H1 (cell line): ENCODE results near the gene ZNF358. TPM values are rescaled to one million over a fixed set of nuclear protein-coding genes. Genes with fewer than 3 reads are reported as not detected.

Source experiments
- CTCF ChIA-PET: fragments of 300-600 bp; sonication (Branson Sonifier 250); formaldehyde crosslinking; loops from one replicate; lab custom pipeline; 2021; ENCODE audit not compliant: partially characterized antibody; lab: Charles Lee
- POLR2A ChIA-PET: fragments of 300-600 bp; sonication (Branson Sonifier 250); formaldehyde crosslinking; loops from one replicate; lab custom pipeline; 2021; ENCODE audit warnings: inconsistent platforms; ENCODE audit not compliant: partially characterized antibody; lab: Charles Lee
- DNase-seq, 2 experiments: peaks; one replicate each; pipeline versions ENCODE4 v3.0.0 to v3.0.0-alpha.2; 2010 to 2022; ENCODE audit warnings: low spot score in 2 of 2, low read depth in 1 of 2, mixed read lengths in 1 of 2
- FAIRE-seq: peaks from 2 replicates; lab custom pipeline; 2011; peaks lifted over from hg19 to GRCh38; lab: Jason Lieb, UNC
- H2AFZ ChIP-seq: 2 replicates; pipeline ENCODE4 v1.8.1; 2012; ENCODE audit warnings: low read length, inconsistent platforms
- H2AK5ac ChIP-seq: 2 replicates; pipeline ENCODE4 v1.6.1; 2013; ENCODE audit warnings: low read depth, low read length
- H2BK120ac ChIP-seq: replicated peaks from 2 replicates; pipeline ENCODE3; 2013; ENCODE audit warnings: low read depth, low read length, inconsistent platforms
- H2BK12ac ChIP-seq: 2 replicates; pipeline ENCODE4 v1.6.1; 2013; ENCODE audit warnings: low read depth, low read length
- H2BK15ac ChIP-seq: 2 replicates; pipeline ENCODE4 v1.6.1; 2013; ENCODE audit warnings: low read length
- H2BK20ac ChIP-seq: 2 replicates; pipeline ENCODE4 v1.6.1; 2013; ENCODE audit warnings: low read length
- H2BK5ac ChIP-seq: 2 replicates; pipeline ENCODE4 v1.6.1; 2013; ENCODE audit warnings: low read depth, low read length
- H3K14ac ChIP-seq: 2 replicates; pipeline ENCODE4 v1.6.1; 2013; ENCODE audit warnings: inconsistent platforms; ENCODE audit not compliant: insufficient read length
- H3K18ac ChIP-seq: 2 replicates; pipeline ENCODE4 v1.6.1; 2013; ENCODE audit warnings: low read length; ENCODE audit errors: extremely low read depth
- H3K23ac ChIP-seq: 2 replicates; pipeline ENCODE4 v1.6.1; 2013; ENCODE audit warnings: inconsistent platforms; ENCODE audit not compliant: insufficient read length
- H3K23me2 ChIP-seq: 2 replicates; pipeline ENCODE4 v1.6.1; 2013; ENCODE audit warnings: low read depth, low read length
- H3K27ac ChIP-seq: 2 replicates; pipeline ENCODE4 v1.6.1; 2011; ENCODE audit warnings: low read depth, low read length, inconsistent platforms
- H3K27me3 ChIP-seq, 4 experiments: replicated peaks in 1 of 4; 1 replicate in 1 of 4; 2 replicates in 3 of 4; pipeline versions ENCODE4 v1.6.1 to v1.8.1; 2011 to 2013; ENCODE audit warnings: low read length in 3 of 4, mild to moderate bottlenecking in 3 of 4, inconsistent platforms in 2 of 4, mixed read lengths in 2 of 4, moderate library complexity in 1 of 4; ENCODE audit not compliant: control insufficient read depth in 3 of 4, insufficient read depth in 3 of 4; ENCODE audit errors: extremely low read depth in 1 of 4
- H3K36me3 ChIP-seq, 4 experiments: 2 replicates each; pipeline versions ENCODE4 v1.6.1 to v1.8.1; 2011 to 2013; ENCODE audit warnings: mild to moderate bottlenecking in 4 of 4, low read length in 3 of 4, moderate library complexity in 2 of 4, control low read depth in 1 of 4, inconsistent platforms in 1 of 4; ENCODE audit not compliant: insufficient read depth in 4 of 4, control insufficient read depth in 2 of 4
- H3K4ac ChIP-seq: replicated peaks from 2 replicates; pipeline ENCODE3; 2013; ENCODE audit warnings: low read length, low read depth, mixed read lengths, inconsistent platforms; ENCODE audit not compliant: insufficient read length
- H3K4me1 ChIP-seq, 4 experiments: replicated peaks in 1 of 4; 1 replicate in 1 of 4; 2 replicates in 3 of 4; pipeline versions ENCODE4 v1.6.1 to v1.8.1; 2011 to 2013; ENCODE audit warnings: low read length in 3 of 4, inconsistent platforms in 2 of 4, mixed read lengths in 1 of 4; ENCODE audit not compliant: insufficient read depth in 4 of 4, control insufficient read depth in 3 of 4
- H3K4me2 ChIP-seq, 2 experiments: 2 replicates each; pipeline versions ENCODE4 v1.6.1 to v1.8.1; 2011 to 2013; ENCODE audit warnings: low read depth in 2 of 2, low read length in 2 of 2, control low read depth in 1 of 2, inconsistent platforms in 1 of 2, mild to moderate bottlenecking in 1 of 2; ENCODE audit not compliant: insufficient read depth in 1 of 2
- H3K4me3 ChIP-seq, 4 experiments: fragments of 200-600, 300-600 bp in 1 of 4; sonication (generic), shearing (Covaris generic), sonication (Bioruptor Twin) in 1 of 4; 2 replicates each; pipeline versions ENCODE4 v1.5.1 to v1.8.1; 2011 to 2016; ENCODE audit warnings: low read length in 4 of 4, low read depth in 3 of 4, control low read depth in 2 of 4, inconsistent platforms in 2 of 4, mild to moderate bottlenecking in 2 of 4, mixed read lengths in 1 of 4, moderate library complexity in 1 of 4; ENCODE audit not compliant: insufficient read depth in 2 of 4; ENCODE audit errors: extremely low read depth in 1 of 4
- H3K56ac ChIP-seq: replicated peaks from 2 replicates; pipeline ENCODE3; 2013; ENCODE audit warnings: low read depth, mild to moderate bottlenecking, mixed read lengths, low read length, inconsistent platforms; ENCODE audit not compliant: insufficient read length
- H3K79me1 ChIP-seq: 2 replicates; pipeline ENCODE4 v1.6.1; 2013; ENCODE audit warnings: low read depth, low read length, control low read depth
- H3K79me2 ChIP-seq, 2 experiments: 2 replicates each; pipeline versions ENCODE4 v1.6.1 to v1.8.1; 2012 to 2013; ENCODE audit warnings: low read length in 2 of 2, mild to moderate bottlenecking in 2 of 2, inconsistent platforms in 1 of 2; ENCODE audit not compliant: insufficient read depth in 2 of 2, control insufficient read depth in 1 of 2
- H3K9ac ChIP-seq, 4 experiments: replicated peaks in 1 of 4; 1 replicate in 1 of 4; 2 replicates in 3 of 4; pipeline versions ENCODE4 v1.6.1 to v1.8.1; 2011 to 2013; ENCODE audit warnings: low read depth in 3 of 4, low read length in 3 of 4, control low read depth in 2 of 4, mild to moderate bottlenecking in 2 of 4, moderate library complexity in 2 of 4, inconsistent platforms in 1 of 4; ENCODE audit errors: extremely low read depth in 1 of 4
- H3K9me3 ChIP-seq, 2 experiments: 2 replicates each; pipeline versions ENCODE4 v1.6.1 to v1.8.1; 2012 to 2013; ENCODE audit warnings: mild to moderate bottlenecking in 2 of 2, moderate library complexity in 2 of 2, control low read depth in 1 of 2, inconsistent platforms in 1 of 2, low read depth in 1 of 2, low read length in 1 of 2, mixed read lengths in 1 of 2; ENCODE audit not compliant: insufficient read depth in 2 of 2
- H4K20me1 ChIP-seq, 2 experiments: replicated peaks in 1 of 2; 2 replicates each; pipeline versions ENCODE3 to v1.8.1; 2011 to 2013; ENCODE audit warnings: inconsistent platforms in 2 of 2, low read length in 2 of 2, mild to moderate bottlenecking in 1 of 2; ENCODE audit not compliant: insufficient read depth in 2 of 2, control insufficient read depth in 1 of 2
- H4K5ac ChIP-seq: 2 replicates; pipeline ENCODE4 v1.6.1; 2013; ENCODE audit warnings: low read length, low read depth, mixed read lengths, inconsistent platforms; ENCODE audit not compliant: insufficient read length
- H4K8ac ChIP-seq: 2 replicates; pipeline ENCODE4 v1.8.0; 2013; ENCODE audit warnings: mild to moderate bottlenecking, moderate library complexity, low read length, inconsistent platforms; ENCODE audit not compliant: insufficient read depth; ENCODE audit errors: extremely low read depth
- H4K91ac ChIP-seq: replicated peaks from 2 replicates; pipeline ENCODE3; 2013; ENCODE audit warnings: low read length, mixed read lengths, inconsistent platforms; ENCODE audit not compliant: insufficient read length
- BACH1 ChIP-seq: IDR thresholded peaks from 2 replicates; pipeline ENCODE4 v1.6.1; 2012; ENCODE audit warnings: low read length, improper control_type of control experiment
- CEBPB ChIP-seq: IDR thresholded peaks from 2 replicates; pipeline ENCODE4 v1.6.1; 2012; ENCODE audit warnings: low read depth, low read length
- EGR1 ChIP-seq: IDR thresholded peaks from 2 replicates; pipeline ENCODE4 v1.6.1; 2011; ENCODE audit warnings: low read depth, low read length, borderline replicate concordance
- GABPA ChIP-seq: IDR thresholded peaks from 2 replicates; pipeline ENCODE4 v1.6.1; 2011; ENCODE audit warnings: mild to moderate bottlenecking, low read length, moderate library complexity, borderline replicate concordance; ENCODE audit not compliant: insufficient read depth
- RNF2 ChIP-seq: fragments of 200-900, 300-1000 bp; sonication (generic); IDR thresholded peaks from 2 replicates; pipeline ENCODE4 v1.7.1; 2016; ENCODE audit warnings: borderline replicate concordance, low read depth, mild to moderate bottlenecking, antibody characterized with exemption, low read length; ENCODE audit not compliant: poor library complexity, severe bottlenecking; ENCODE audit errors: missing control alignments
- WGBS, 2 experiments: shearing (Covaris generic) in 1 of 2; methylation state at CpG; one replicate each; pipeline versions ENCODE4 v1.1.6 to v1.1.7; 2013 to 2015; ENCODE audit warnings: low lambda C conversion rate in 2 of 2, mixed read lengths in 2 of 2, inconsistent platforms in 1 of 2, low coverage in 1 of 2, missing lambda C conversion rate in 1 of 2; ENCODE audit not compliant: insufficient replicate concordance in 2 of 2, insufficient coverage in 1 of 2, insufficient read length in 1 of 2; ENCODE audit errors: extremely low coverage in 1 of 2, missing lambda C conversion rate in 1 of 2; 5-methylcytosine and 5-hydroxymethylcytosine counted together
- polyA plus RNA-seq, 7 experiments: library from polyadenylated mRNA; depleted of rRNA in 3 of 7; stranded (reverse) in 5 of 7; unstranded in 2 of 7; fragments of >200 nt in 5 of 7; fragments of 200-250 nt in 2 of 7; gene quantifications; 1 replicate in 5 of 7; 2 replicates in 1 of 7; 4 replicates in 1 of 7; pipeline versions ENCODE4 v1.2.1 to v1.2.3, GENCODE V29; 2011 to 2013; ENCODE audit warnings: missing spikeins in 2 of 7, mixed read lengths in 2 of 7
- total RNA-seq: library from RNA; stranded (reverse); fragmentation: NEBNext Ultra II Directional; extraction: Animal tissue kit (Norgen Biotek cat#: 25700); gene quantifications from 2 replicates; pipeline ENCODE4 v1.2.1, GENCODE V29; 2021

Gene ZNF358
- total and polyA plus RNA-seq, 2 of the 8 experiments (the other 6 are each of a cell fraction or from before 2014, with no cell fraction given): 40.0 to 60.3 TPM

DNA sequence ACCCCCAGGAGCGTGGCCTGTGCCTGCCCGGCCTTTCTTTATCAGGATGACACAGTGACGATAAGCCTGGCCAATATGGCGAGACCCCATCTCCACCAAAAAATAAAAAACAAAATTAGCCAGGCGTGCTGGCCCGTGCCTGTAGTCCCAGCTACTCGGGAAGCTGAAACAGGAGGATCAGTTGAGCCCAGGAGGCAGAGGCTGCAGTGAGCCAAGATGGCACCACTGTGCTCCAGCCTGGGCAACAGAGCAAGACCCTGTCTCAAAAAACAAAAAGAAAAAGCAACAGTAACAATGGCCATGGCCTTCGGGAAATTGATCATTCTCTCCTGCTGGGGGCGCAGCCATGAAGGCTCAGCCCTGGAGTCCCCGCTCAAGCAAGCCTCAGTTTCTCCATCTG lies 38.1 kb upstream of the ZNF358 start:
- no peak overlapping the region for H2BK120ac ChIP-seq
- no peak overlapping the region for H2AFZ ChIP-seq
- H4K5ac ChIP-seq: no peak overlapping the region
- no peak overlapping the region for H2BK5ac ChIP-seq
- no peak overlapping the region for H2AK5ac ChIP-seq
- H3K27me3 ChIP-seq: peaks cover 0 to 2% (median 0%) of the 10 kb centered on the region in 4 experiments; a peak in 3 of 7 replicates
- H3K27ac ChIP-seq: no peak overlapping the region
- TF ChIP-seq RNF2 (no peak), CEBPB (no peak), BACH1 (no peak), GABPA (no peak), EGR1 (no peak)
- no peak overlapping the region for H4K91ac ChIP-seq
- no peaks in the 10 kb centered on the region for H3K36me3 ChIP-seq
- H3K23me2 ChIP-seq: no peaks in the 10 kb centered on the region; the same call in 1 of the 2 replicates
- no peak for DNase-seq
- ChIA-PET CTCF (interaction anchor here (1.0 kb wide), 1 partner anchor 32 kb away, joined by 3 read pairs; no protein-coding TSS in a partner anchor), POLR2A (interaction anchor here (1.2 to 1.7 kb wide), 2 partner anchors 8 to 12 kb away, joined by 3 to 4 read pairs; no protein-coding TSS in a partner anchor)
- no peak overlapping the region for H2BK15ac ChIP-seq
- no peak overlapping the region for H3K4me3 ChIP-seq
- H3K4me1 ChIP-seq: peaks cover 0 to 7% (median 5%) of the 10 kb centered on the region in 4 experiments; a peak in 4 of 7 replicates
- H3K56ac ChIP-seq: no peak overlapping the region
- H3K9ac ChIP-seq: no peak overlapping the region
- H4K20me1 ChIP-seq: peaks cover 0 to 1% of the 10 kb centered on the region in 2 experiments
- no peak overlapping the region for H3K23ac ChIP-seq
- H3K14ac ChIP-seq: no peak overlapping the region
- no peak for FAIRE-seq
- no peak overlapping the region for H4K8ac ChIP-seq
- H3K79me2 ChIP-seq: no peaks in the 10 kb centered on the region
- H3K79me1 ChIP-seq: no peaks in the 10 kb centered on the region
- H3K4ac ChIP-seq: no peak overlapping the region
- no peak overlapping the region for H3K4me2 ChIP-seq
- no peak overlapping the region for H2BK20ac ChIP-seq
- no peak overlapping the region for H2BK12ac ChIP-seq
- WGBS, 2 experiments: 83% methylated on average over 10 of the region's 10 CpGs; no CpG with 5 or more reads in 1 of the 2 experiments
- no peaks in the 10 kb centered on the region for H3K9me3 ChIP-seq
- no peak overlapping the region for H3K18ac ChIP-seq
